Activated B cell treated with CpG ODN at 0.5 μM for 24 hours (primary cell): ENCODE measurements around the gene SCAANT1. TPM values are rescaled to one million over a fixed set of nuclear protein-coding genes. Genes with fewer than 3 reads are reported as not detected.

ENCODE experiments used
- ATAC-seq: fragments of 200-7000 bp; cut with Tn5 transposase; one replicate; pipeline ENCODE4 v1.10.0; 2021; ENCODE audit warnings: low read depth, mild to moderate bottlenecking, moderate library complexity
- CTCF ChIA-PET: fragments of 350-600 bp; sonication (Branson Sonifier 250); formaldehyde crosslinking; loops from one replicate; lab custom pipeline; 2021; ENCODE audit warnings: antibody characterized with exemption; lab: Charles Lee
- POLR2A ChIA-PET: fragments of 350-600 bp; sonication (Branson Sonifier 250); formaldehyde crosslinking; loops from one replicate; lab custom pipeline; 2021; ENCODE audit warnings: antibody characterized with exemption; lab: Charles Lee
- DNase-seq: peaks from one replicate; pipeline ENCODE4 v3.0.0; 2022
- H3K27ac Mint-ChIP-seq: one replicate; pipeline ENCODE4 v1.8.0; 2020; ENCODE audit warnings: mixed read lengths
- H3K27me3 Mint-ChIP-seq: one replicate; pipeline ENCODE4 v1.8.0; 2021; ENCODE audit warnings: mixed read lengths
- H3K36me3 Mint-ChIP-seq: one replicate; pipeline ENCODE4 v1.8.0; 2021; ENCODE audit warnings: low read depth, mixed read lengths
- H3K4me1 Mint-ChIP-seq: one replicate; pipeline ENCODE4 v1.8.0; 2021; ENCODE audit warnings: mixed read lengths
- H3K4me3 Mint-ChIP-seq: one replicate; pipeline ENCODE4 v1.8.0; 2020; ENCODE audit warnings: mild to moderate bottlenecking, mixed read lengths
- H3K9me3 Mint-ChIP-seq: one replicate; pipeline ENCODE4 v1.8.0; 2020; ENCODE audit warnings: mixed read lengths
- intact Hi-C: fragments of 100-400 bp; cut with micrococcal nuclease; formaldehyde crosslinking; loops from one replicate; pipeline ENCODE4 v1.15.1; 2024
- total RNA-seq: library from RNA; stranded (reverse); gene quantifications from 2 replicates; pipeline ENCODE4 v1.2.3, GENCODE V29; 2022
- TF ChIP-seq, protein P1 (sequence below): fragments of 200-600 bp; IDR thresholded peaks from one replicate; pipeline ENCODE4 v1.8.0; 2022; ENCODE audit warnings: antibody characterized with exemption, mild to moderate bottlenecking

The SCAANT1 gene
- total RNA-seq, 1 donor from 2014 or later: not detected

DNA sequence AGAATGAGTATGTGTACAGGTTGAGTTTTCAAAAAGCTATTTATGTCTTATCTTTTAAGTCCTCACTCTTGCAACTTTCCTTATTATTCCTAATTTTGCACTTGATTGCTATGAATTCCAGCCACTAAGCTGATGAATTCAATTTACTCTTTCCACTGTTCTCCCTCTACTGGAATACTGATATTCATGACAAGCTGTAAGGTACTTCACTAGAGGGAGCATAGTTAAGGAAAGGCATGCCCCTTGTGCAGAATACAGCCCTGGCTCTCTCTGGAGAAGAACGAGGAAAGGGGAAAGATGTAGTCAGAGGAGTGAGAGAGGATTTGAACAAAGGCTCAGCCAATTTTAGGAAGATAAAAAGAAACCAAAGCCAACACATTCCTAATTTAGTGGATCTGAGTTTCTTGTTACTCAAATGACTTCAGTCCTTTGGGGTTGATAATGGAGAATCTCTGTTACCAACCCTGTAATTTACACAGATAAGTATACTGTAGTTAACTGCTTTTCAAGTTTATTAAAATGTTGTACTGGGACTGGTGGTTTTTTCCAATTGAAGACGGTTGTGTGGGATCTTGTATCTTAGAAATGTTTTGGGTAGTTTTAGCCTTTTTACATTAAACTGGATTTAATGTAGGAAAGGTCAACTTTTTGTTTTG, 4.0 kb downstream of the SCAANT1 start:
- POLR2A ChIA-PET: interaction anchor here (0.7 kb wide), 1 partner anchor 45 kb away, joined by 3 read pairs; the partner anchor contains the start of genes ATXN7 and THOC7
- Mint-ChIP-seq H3K9me3 (no peaks in the 10 kb centered on the region), H3K36me3 (peaks cover 16% of the 10 kb centered on the region), H3K27me3 (no peaks in the 10 kb centered on the region), H3K4me3 (no peak overlapping the region), H3K4me1 (peaks cover 29% of the 10 kb centered on the region), H3K27ac (no peak overlapping the region)
- ATAC-seq: no peak
- no peak for DNase-seq
- intact Hi-C loops: no loop called here
- CTCF ChIA-PET: interaction anchor here (0.6 kb wide), 1 partner anchor 23 kb away, joined by 3 read pairs; no protein-coding TSS in a partner anchor
- TF ChIP-seq, protein P1, sequence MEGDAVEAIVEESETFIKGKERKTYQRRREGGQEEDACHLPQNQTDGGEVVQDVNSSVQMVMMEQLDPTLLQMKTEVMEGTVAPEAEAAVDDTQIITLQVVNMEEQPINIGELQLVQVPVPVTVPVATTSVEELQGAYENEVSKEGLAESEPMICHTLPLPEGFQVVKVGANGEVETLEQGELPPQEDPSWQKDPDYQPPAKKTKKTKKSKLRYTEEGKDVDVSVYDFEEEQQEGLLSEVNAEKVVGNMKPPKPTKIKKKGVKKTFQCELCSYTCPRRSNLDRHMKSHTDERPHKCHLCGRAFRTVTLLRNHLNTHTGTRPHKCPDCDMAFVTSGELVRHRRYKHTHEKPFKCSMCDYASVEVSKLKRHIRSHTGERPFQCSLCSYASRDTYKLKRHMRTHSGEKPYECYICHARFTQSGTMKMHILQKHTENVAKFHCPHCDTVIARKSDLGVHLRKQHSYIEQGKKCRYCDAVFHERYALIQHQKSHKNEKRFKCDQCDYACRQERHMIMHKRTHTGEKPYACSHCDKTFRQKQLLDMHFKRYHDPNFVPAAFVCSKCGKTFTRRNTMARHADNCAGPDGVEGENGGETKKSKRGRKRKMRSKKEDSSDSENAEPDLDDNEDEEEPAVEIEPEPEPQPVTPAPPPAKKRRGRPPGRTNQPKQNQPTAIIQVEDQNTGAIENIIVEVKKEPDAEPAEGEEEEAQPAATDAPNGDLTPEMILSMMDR: no peak

GRCh38 chr3:63905731-63906620, 6.2 kb downstream of the SCAANT1 start:
- intact Hi-C loops: no loop called here
- no peak overlapping the region for H3K27ac Mint-ChIP-seq
- peaks cover 26% of the 10 kb centered on the region for H3K36me3 Mint-ChIP-seq
- ATAC-seq (no peak), DNase-seq (no peak)
- POLR2A ChIA-PET: no interaction called here
- no peaks in the 10 kb centered on the region for H3K27me3 Mint-ChIP-seq
- H3K4me1 Mint-ChIP-seq: peaks cover 18% of the 10 kb centered on the region
- CTCF ChIA-PET: no interaction called here
- H3K4me3 Mint-ChIP-seq: no peak overlapping the region
- TF ChIP-seq, protein P1: no peak
- H3K9me3 Mint-ChIP-seq: no peaks in the 10 kb centered on the region

- H3K27ac Mint-ChIP-seq: no peak overlapping the region
- TF ChIP-seq, protein P1: no peak
- DNase-seq (no peak), ATAC-seq (no peak)
- peaks cover 21% of the 10 kb centered on the region for H3K4me1 Mint-ChIP-seq
- H3K4me3 Mint-ChIP-seq: no peak overlapping the region
- intact Hi-C loops: no loop called here
- H3K9me3 Mint-ChIP-seq: no peaks in the 10 kb centered on the region
- H3K27me3 Mint-ChIP-seq: no peaks in the 10 kb centered on the region
- CTCF ChIA-PET: no interaction called here
- POLR2A ChIA-PET: no interaction called here
- H3K36me3 Mint-ChIP-seq: peaks cover 47% of the 10 kb centered on the region
Observed at GRCh38 chr3:63900459-63900858, 11.7 kb downstream of the SCAANT1 start.

GRCh38 chr3:63900010-63900409, 12.2 kb downstream of the SCAANT1 start:
- no peak for ATAC-seq
- H3K36me3 Mint-ChIP-seq: peaks cover 46% of the 10 kb centered on the region
- ChIA-PET CTCF (no interaction called here), POLR2A (no interaction called here)
- no peak overlapping the region for H3K4me3 Mint-ChIP-seq
- H3K27me3 Mint-ChIP-seq: no peaks in the 10 kb centered on the region
- TF ChIP-seq, protein P1: no peak
- peaks cover 25% of the 10 kb centered on the region for H3K4me1 Mint-ChIP-seq
- H3K27ac Mint-ChIP-seq: no peak overlapping the region
- intact Hi-C loops: no loop called here
- no peak for DNase-seq
- no peaks in the 10 kb centered on the region for H3K9me3 Mint-ChIP-seq
